Activated T-cell treated with anti-CD3 and anti-CD28 coated beads, Interleukin-2, amount 50 U/mL, for 24 hours (primary cell): Measurements from ENCODE around the gene GPX4.
A peak's percentile ranks its signal among the peaks of the same experiment; 100 is the strongest.

ENCODE experiments used
- DNase-seq: peaks from one replicate; pipeline ENCODE4 v3.0.0-alpha.2; 2020
- H3K27ac Mint-ChIP-seq: 2 replicates; pipeline ENCODE4 v1.8.0; 2020; ENCODE audit warnings: mild to moderate bottlenecking, mixed read lengths
- H3K27me3 Mint-ChIP-seq: 2 replicates; pipeline ENCODE4 v1.8.0; 2020; ENCODE audit warnings: mixed read lengths
- H3K36me3 Mint-ChIP-seq: 2 replicates; pipeline ENCODE4 v1.8.0; 2020; ENCODE audit warnings: low read depth, mixed read lengths
- H3K4me1 Mint-ChIP-seq: 2 replicates; pipeline ENCODE4 v1.8.0; 2020; ENCODE audit warnings: low read depth, mixed read lengths
- H3K4me3 Mint-ChIP-seq: 2 replicates; pipeline ENCODE4 v1.8.0; 2020; ENCODE audit warnings: mild to moderate bottlenecking, moderate library complexity, mixed read lengths
- H3K9me3 Mint-ChIP-seq: 2 replicates; pipeline ENCODE4 v1.8.0; 2020; ENCODE audit warnings: mixed read lengths

Gene GPX4

DNA sequence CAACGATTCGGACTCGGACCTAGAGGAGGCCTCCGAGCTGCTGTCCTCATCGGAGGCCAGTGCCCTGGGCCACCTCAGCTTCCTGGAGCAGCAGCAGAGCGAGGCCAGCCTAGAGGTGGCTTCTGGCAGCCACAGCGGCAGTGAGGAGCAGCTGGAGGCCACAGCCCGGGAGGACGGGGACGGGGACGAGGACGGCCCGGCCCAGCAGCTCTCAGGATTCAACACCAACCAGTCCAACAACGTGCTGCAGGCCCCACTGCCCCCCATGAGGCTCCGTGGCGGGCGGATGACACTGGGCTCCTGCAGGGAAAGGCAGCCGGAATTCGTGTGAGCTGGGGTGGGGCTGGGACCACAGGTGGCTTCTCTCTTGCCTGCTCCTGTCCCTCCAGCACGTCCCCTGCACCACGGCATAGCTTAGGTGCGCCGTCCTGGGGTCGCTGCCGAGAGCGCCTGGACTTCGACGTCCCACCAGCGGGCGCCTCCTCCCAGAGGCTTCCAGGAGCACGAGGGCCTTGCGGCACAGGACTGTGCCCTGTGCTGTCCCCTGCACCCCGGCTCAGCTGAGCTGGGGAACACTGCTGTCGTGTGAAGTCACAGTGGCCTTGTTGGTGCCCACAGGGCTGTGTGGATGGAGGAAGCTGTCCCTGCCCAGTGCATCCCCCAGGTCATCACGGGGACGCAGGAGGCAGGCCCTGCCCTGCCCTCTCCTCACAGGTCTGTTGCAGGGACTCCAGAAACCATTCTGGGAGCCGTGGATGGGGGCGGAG lies 17.9 kb upstream of the GPX4 start:
- H3K27ac Mint-ChIP-seq, result peak overlapping the region; percentile 75
- DNase-seq, result no peak
- no peak overlapping the region for H3K4me3 Mint-ChIP-seq
- H3K9me3 Mint-ChIP-seq, result no peaks in the 10 kb centered on the region
- H3K4me1 Mint-ChIP-seq, result peaks cover 67% of the 10 kb centered on the region
- H3K27me3 Mint-ChIP-seq, result no peaks in the 10 kb centered on the region
- peaks cover 91% of the 10 kb centered on the region for H3K36me3 Mint-ChIP-seq

DNA sequence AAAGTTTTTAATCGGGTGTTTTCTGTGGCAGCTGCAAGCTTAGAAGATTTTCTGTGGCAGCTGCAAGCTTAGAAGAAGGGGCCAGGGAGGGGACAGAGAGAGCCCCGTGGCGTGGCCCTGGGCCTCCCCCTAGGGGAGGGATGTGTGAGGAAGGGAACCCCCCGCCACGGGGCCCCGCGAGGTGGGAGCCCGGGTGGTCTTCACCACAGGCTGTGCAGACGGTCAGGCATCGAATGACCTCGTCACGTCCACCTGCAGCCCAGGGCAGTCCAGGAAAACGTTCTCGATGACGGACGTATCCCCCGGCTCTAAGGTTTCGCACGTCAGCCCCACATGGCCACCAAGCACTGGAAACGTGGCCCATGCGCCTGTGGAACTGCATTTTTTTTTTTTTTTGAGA lies 17.2 kb upstream of the GPX4 start:
- no peak for DNase-seq
- H3K9me3 Mint-ChIP-seq, result no peaks in the 10 kb centered on the region
- peaks cover 65% of the 10 kb centered on the region for H3K4me1 Mint-ChIP-seq
- no peak overlapping the region for H3K4me3 Mint-ChIP-seq
- H3K27me3 Mint-ChIP-seq, result no peaks in the 10 kb centered on the region
- peak overlapping the region; percentile 75 for H3K27ac Mint-ChIP-seq
- peaks cover 89% of the 10 kb centered on the region for H3K36me3 Mint-ChIP-seq

DNA sequence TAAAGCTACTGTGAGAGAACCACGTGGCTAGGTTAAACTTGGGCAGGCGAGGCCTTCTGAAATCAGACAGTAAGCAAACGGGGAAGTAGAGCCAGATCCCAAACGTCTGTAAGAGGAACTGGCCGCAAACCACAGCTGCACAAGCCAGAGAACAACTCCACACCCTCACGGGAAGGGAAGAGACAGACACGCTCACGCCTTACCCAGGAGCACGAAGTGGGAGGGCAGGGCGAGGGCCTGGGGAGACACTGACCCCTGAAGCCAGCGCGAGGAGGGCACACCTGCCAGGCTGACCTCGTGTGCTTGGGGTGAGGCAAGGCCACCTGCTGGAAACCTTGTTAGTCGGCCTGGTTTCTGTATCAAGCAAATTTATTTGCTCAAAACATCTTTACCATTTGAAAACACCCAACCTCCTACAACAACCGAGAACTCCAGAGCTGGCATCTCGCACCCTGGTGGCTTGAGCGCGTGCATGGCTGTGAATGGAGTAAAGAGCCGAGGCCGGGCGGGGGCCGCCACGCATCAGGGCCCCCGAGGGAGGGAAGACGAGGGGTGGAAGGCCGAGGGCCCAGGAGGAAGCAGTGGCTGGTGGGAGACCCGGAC lies 15.9 kb upstream of the GPX4 start:
- H3K27ac Mint-ChIP-seq, result peak overlapping the region; percentile 90
- DNase-seq, result no peak

DNA sequence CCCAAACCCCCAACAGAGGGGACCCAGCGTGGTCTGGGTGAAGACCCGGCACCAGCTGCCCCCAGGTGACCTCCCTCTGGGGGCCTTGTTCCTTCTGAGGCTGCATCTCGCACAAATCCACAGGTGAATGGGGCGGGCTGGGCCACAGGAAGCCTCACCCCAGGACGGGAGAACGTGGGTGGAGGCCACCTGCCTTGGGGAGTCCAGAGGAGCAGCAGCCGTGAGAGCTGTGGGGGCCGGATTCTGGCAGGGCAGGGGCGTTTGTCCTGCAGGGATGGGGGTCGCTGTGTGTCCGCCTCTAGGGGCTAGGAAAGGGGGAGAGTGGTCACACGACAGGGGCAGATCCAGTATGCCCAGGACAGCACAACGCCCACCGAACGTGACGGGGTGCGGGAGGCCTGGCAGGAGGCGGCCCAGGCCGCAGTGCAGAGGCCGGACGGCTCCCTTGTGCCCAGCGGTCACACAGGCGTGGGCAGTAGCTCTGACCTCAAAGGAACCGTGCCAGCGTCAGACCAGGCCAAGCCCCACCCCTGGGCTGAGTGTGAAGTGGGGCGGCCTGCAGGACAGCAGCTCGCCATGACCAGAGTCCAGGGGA lies 15.3 kb upstream of the GPX4 start:
- Mint-ChIP-seq H3K27me3 (no peaks in the 10 kb centered on the region), H3K36me3 (peaks cover 92% of the 10 kb centered on the region), H3K9me3 (no peaks in the 10 kb centered on the region), H3K4me1 (peaks cover 67% of the 10 kb centered on the region), H3K4me3 (no peak overlapping the region), H3K27ac (peak overlapping the region; percentile 90)
- no peak for DNase-seq

More for the DNA sequence above, 15.9 kb upstream of the GPX4 start:
- Mint-ChIP-seq H3K4me3 (peak overlapping the region; percentile 16), H3K9me3 (no peaks in the 10 kb centered on the region), H3K27me3 (no peaks in the 10 kb centered on the region), H3K4me1 (peaks cover 66% of the 10 kb centered on the region), H3K36me3 (peaks cover 91% of the 10 kb centered on the region)

DNA sequence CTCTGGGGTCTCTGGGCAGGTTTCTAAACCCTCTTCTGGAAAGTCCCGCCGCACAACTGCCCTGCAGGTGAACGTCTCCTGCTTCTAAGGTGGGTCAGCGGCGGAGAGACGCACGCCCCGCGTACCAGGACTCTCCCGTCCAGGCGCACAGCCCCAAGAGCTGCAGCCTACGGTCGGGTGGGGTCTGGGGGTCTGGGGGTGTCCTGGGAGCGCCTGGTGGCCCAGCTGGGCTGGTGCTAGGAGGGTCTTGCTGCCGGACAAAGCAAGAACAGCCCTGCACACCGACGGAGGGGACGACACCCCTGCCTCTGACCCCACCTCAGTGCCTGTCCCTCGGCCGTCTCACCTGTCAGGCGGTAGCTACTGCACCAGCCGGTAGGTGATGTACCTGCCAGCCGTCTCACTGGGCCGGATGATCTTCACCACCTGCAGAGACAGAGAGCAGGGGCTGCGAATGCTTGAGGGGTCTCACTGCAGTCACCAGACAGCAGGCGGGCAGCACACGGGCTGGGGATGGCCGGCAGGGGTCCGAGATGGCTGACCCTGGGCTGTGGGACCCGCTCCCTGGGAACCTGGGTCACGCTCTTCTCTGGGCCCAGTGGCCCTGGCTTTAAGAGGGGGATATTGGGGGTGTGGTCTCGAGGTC lies 14.5 kb upstream of the GPX4 start:
- H3K4me1 Mint-ChIP-seq, result peaks cover 66% of the 10 kb centered on the region
- H3K36me3 Mint-ChIP-seq, result peaks cover 90% of the 10 kb centered on the region
- no peaks in the 10 kb centered on the region for H3K9me3 Mint-ChIP-seq
- H3K4me3 Mint-ChIP-seq, result no peak overlapping the region
- peak overlapping the region; percentile 90 for H3K27ac Mint-ChIP-seq
- no peak for DNase-seq
- no peaks in the 10 kb centered on the region for H3K27me3 Mint-ChIP-seq

DNA sequence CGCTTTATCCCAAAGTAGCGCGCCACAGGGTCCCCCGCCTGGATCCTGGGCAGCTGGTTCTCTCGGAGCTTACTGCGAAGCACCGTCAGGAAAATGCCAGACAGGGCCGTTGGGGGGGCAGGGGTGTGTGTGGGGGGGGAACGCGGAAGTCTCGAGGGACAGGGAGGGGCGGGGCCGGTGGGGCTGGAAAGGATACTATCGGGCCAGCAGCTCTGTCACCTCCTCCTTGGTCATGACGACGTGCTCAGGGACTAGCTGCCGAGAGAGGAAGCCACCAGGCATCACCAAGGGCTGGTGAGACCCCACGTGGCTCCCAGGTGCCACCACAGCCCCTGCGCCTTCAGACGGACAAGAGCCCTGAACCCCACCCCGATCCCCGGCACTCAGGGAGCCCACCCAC lies 13.9 kb upstream of the GPX4 start:
- Mint-ChIP-seq H3K36me3 (peaks cover 89% of the 10 kb centered on the region), H3K9me3 (no peaks in the 10 kb centered on the region), H3K4me3 (no peak overlapping the region), H3K27me3 (no peaks in the 10 kb centered on the region), H3K4me1 (peaks cover 64% of the 10 kb centered on the region), H3K27ac (peak overlapping the region; percentile 90)
- DNase-seq, result no peak

DNA sequence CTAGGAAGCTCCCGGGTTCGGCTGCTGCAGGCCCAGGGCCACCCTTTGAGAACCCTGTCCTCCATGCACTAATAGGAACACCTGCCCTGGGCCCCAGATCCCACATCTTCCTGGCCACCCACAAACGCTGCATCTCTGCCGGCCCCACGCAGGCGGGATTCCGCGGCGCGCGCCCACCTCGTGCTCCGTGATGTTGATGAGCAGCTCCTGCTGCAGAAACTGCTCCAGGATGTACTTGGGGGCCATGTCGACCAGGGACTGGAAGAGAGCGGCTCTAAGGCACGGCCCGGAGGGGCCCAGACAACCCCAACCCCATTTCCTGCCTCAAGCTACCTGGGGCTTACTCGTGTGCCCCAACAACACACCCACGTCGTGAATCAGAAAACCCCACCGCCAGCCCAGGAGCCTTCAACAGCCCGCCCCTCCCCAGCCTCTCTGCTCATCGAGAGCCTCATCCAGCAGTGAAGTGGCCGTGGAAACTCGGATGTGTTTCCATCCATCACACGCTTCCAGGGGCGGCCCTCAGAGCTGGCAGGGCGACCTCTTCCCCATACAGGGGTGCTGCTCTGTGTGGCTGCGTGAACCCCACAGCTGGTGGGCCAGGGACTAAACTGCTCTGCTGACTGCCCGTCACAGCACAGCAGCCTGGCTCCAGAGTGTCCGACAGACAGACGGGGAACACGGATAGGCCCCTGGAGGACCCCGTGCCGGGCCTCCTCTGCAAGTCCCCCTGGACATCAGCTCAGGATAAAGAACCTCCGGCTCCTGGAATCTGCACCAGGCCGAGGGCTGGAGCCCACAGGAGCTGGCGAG lies 12.9 kb upstream of the GPX4 start:
- DNase-seq, result no peak
- no peaks in the 10 kb centered on the region for H3K27me3 Mint-ChIP-seq
- H3K27ac Mint-ChIP-seq, result peak overlapping the region; percentile 68
- H3K9me3 Mint-ChIP-seq, result no peaks in the 10 kb centered on the region
- peak overlapping the region; percentile 44 for H3K4me3 Mint-ChIP-seq
- peaks cover 64% of the 10 kb centered on the region for H3K4me1 Mint-ChIP-seq
- H3K36me3 Mint-ChIP-seq, result peaks cover 83% of the 10 kb centered on the region

DNA sequence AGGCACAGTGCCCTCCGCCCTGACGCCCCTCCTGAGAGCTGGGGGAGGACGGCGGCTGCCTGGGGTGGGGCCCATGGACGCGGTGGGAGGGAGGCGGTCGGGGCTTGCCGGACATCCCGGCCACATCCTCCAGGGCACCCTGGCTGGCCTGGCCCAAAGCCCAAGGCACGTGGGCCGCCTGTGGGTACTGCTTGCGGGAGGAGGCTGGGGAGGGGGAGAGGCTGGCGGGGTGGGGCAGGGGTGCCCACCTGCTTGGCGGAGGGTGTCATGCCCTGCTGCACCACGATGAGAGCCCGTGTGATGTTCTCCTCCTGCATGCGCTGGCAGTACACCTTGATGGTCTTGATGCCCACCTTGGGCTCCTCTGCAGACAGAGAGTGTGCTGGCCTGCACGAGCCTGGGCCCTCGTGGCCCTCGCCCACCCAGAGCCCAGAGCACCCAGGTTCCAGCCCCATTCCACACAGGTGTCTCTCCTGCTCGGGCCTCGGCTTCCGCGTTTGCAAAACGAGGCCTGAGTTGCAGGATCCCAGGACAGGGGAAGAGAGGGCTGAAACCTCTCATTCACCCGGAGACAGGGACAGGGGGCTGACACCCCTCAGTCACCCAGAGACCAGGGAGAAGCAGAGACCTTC lies 12.1 kb upstream of the GPX4 start:
- Mint-ChIP-seq H3K36me3 (peaks cover 77% of the 10 kb centered on the region), H3K27ac (peak overlapping the region; percentile 59), H3K9me3 (no peaks in the 10 kb centered on the region), H3K4me1 (peaks cover 64% of the 10 kb centered on the region), H3K27me3 (no peaks in the 10 kb centered on the region), H3K4me3 (no peak overlapping the region)
- no peak for DNase-seq

DNA sequence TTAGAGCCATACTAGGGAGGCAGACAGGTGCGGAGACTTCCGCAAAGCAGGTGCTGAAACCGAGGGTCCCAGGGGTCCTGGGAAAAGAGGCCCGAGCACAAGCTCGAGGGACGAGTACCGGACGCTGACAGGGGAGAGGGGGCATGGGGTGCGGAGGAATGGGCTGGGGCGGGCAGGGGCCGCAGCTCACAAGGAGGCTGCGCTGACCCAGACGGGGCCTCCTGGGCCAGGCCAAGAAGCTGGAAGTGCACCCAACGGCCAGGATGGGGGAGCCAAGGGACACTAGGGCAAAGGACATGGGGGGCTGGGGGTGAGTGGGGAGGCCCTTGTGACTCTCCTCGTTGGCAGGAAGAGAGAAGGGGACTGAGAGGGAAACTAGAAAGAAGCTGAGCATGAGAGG lies 10.5 kb upstream of the GPX4 start:
- no peak for DNase-seq
- peaks cover 58% of the 10 kb centered on the region for H3K4me1 Mint-ChIP-seq
- H3K9me3 Mint-ChIP-seq, result no peaks in the 10 kb centered on the region
- H3K27ac Mint-ChIP-seq, result peak overlapping the region; percentile 92
- H3K4me3 Mint-ChIP-seq, result peak overlapping the region; percentile 93
- peaks cover 60% of the 10 kb centered on the region for H3K36me3 Mint-ChIP-seq
- no peaks in the 10 kb centered on the region for H3K27me3 Mint-ChIP-seq

DNA sequence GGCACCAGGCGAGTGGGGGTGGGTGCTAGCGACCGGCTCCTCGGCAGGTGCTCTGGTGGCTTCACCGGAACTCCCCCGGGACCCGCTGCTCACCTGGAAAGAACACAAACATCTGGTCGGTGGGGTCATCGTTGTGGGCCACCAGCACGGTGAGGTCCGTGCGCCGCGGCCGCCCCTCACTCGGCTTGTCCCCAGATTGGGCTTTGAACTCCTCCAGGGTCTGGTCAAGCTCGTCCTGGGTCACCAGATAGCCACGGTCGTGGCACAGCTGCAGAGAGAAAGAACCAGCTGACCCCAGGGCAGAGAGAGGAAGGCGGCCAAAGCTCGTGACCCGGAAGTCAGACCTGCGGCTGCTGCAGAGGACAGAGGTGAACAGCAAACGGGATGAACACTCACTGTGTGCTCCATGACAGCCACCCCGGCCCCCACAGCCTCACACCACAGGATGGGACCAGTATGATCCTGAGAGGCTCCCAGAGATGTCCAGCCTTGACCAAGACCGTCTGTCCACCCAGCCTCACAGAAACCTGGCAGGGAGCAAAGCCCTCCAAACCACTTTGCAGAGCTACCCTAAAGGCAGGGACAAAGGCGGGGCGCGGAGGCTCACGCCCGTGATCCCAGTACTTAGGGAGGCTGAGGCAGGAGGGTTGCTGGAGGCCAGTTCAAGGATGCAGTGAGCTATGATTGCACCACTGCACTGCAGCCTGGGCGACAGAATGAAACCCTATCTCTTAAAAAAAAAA lies 9.8 kb upstream of the GPX4 start:
- Mint-ChIP-seq H3K36me3 (peaks cover 54% of the 10 kb centered on the region), H3K4me3 (peak overlapping the region; percentile 93), H3K27me3 (no peaks in the 10 kb centered on the region), H3K4me1 (peaks cover 58% of the 10 kb centered on the region), H3K27ac (peak overlapping the region; percentile 92), H3K9me3 (no peaks in the 10 kb centered on the region)
- no peak for DNase-seq

DNA sequence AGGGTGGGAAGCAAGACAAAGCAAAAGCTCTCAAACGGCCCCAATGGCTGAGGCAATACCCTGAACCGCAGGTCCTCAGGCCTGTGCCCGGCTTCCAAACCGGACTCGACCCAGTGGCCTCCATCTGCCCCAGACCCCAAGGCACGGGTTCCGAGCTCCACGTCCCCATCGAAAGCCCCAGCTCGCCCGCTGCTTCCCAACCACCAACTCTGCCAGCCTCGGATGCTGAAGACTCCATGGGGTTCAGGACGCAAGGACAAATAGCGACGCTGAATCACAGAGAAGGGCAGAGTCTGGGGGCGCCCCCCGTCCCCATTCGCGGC lies 9.2 kb upstream of the GPX4 start:
- H3K4me1 Mint-ChIP-seq, result peaks cover 59% of the 10 kb centered on the region
- no peaks in the 10 kb centered on the region for H3K27me3 Mint-ChIP-seq
- no peaks in the 10 kb centered on the region for H3K9me3 Mint-ChIP-seq

DNA sequence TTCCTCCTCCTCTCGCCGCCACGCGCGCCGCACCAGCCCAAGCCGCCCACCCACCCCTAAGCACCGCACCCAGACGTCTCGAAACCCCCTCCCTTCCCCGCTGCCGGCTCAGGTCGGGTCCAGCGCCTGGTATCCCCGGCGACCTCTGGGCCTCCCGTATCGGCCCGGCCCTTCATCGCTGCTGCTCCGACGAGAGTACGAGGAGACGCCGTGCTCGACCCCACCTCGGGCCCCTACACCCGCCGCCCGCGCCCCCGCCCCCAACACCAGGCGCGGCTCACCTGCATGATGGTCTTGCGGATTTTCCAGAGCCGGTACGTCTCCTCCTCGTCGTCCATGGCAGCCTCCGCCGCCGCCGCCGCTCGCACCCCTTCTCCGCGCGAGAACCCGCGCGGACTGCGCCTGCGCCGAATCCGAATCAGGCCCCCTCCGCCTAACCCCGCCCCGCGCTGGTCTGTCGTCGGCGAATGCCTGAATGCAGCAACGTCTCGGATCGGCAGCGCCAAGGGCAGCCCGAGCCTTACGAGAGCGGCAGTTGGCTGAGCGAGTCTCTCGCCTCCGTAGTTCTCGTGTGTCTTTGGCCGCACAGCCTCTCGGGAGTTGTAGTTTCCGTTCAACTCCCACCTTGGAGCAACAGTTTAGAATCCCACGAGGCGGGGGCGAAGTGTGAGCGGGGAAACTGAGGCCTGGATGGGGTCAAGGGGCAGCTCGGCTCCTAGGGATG lies 8.7 kb upstream of the GPX4 start, which contains the start of gene POLR2E:
Gene POLR2E, minus strand, starts transcription at position 398 of the 724 bp plus-strand sequence. Its CDS starts 60 bp downstream, at position 338.
- peaks cover 44% of the 10 kb centered on the region for H3K36me3 Mint-ChIP-seq
- H3K9me3 Mint-ChIP-seq, result peaks cover 3% of the 10 kb centered on the region
- no peaks in the 10 kb centered on the region for H3K27me3 Mint-ChIP-seq
- H3K4me1 Mint-ChIP-seq, result peaks cover 65% of the 10 kb centered on the region
- peak within 1 kb of the TSS; percentile 93 for H3K4me3 Mint-ChIP-seq
- H3K27ac Mint-ChIP-seq, result peak within 1 kb of the TSS; percentile 92
- DNase-seq, result peak; percentile 99

More for the DNA sequence above, 9.2 kb upstream of the GPX4 start:
- Mint-ChIP-seq H3K4me3 (peak overlapping the region; percentile 93), H3K27ac (peak overlapping the region; percentile 92), H3K36me3 (peaks cover 48% of the 10 kb centered on the region)
- DNase-seq, result no peak

DNA sequence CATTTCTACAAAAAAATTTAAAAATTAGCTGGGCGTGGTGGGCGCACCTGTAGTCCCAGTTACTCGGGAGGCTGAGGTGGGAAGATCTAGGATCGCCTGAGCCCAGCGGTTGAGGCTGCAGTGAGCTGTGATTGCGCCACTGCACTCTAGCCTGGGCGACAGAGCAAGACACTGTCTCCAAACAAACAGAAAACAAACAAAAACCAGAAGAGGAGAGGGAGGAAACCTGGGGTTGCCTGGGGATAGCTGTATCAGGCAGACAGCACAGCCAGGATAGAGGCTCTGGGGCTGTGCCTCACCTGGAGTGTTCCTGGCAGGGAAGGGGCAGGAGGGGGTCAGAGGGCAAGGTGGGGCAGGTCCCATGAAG lies 6.0 kb upstream of the GPX4 start:
- H3K27ac Mint-ChIP-seq, result peak overlapping the region; percentile 66
- DNase-seq, result no peak
- H3K4me1 Mint-ChIP-seq, result peaks cover 70% of the 10 kb centered on the region
- peaks cover 21% of the 10 kb centered on the region for H3K36me3 Mint-ChIP-seq
- peaks cover 3% of the 10 kb centered on the region for H3K9me3 Mint-ChIP-seq
- no peaks in the 10 kb centered on the region for H3K27me3 Mint-ChIP-seq
- no peak overlapping the region for H3K4me3 Mint-ChIP-seq
